ENCODE data around the gene AGR3.

GRCh38 chr7:16889305-16889704 lies 7.5 kb upstream of the AGR3 start:
- TF ChIP-seq USF1 (IDR thresholded peaks at IDR 0.05) (no peak), YY1 (IDR thresholded peaks at IDR 0.05; ENCODE audit: low read depth) (no peak), RAD21 (IDR thresholded peaks at IDR 0.05; ENCODE audit: low read depth) (no peak), TAF1 (IDR thresholded peaks at IDR 0.05; ENCODE audit: low read depth) (no peak), MAX (IDR thresholded peaks at IDR 0.05) (no peak), TEAD4 (IDR thresholded peaks at IDR 0.05) (no peak), CEBPB (IDR thresholded peaks at IDR 0.05) (no peak), CREB1 (IDR thresholded peaks at IDR 0.05; ENCODE audit: low read depth) (no peak)

All from Ishikawa (cell line).